RKO (cell line): ENCODE measurements around the gene PAPOLA.
A peak's percentile ranks its signal among the peaks of the same experiment; 100 is the strongest.

Source experiments
- DNase-seq: peaks from one replicate; pipeline ENCODE4 v3.0.0-alpha.2; 2016; ENCODE audit warnings: low spot score

Gene PAPOLA

GRCh38 chr14:96565811-96566210 lies 63.6 kb downstream of the PAPOLA start:
- no peak for DNase-seq

- DNase-seq: peak; percentile 52
Observed at GRCh38 chr14:96567289-96567899, 65.2 kb downstream of the PAPOLA start.

GRCh38 chr14:96568621-96569020 lies 66.4 kb downstream of the PAPOLA start:
- DNase-seq: no peak

GRCh38 chr14:96571311-96571710 lies 69.1 kb downstream of the PAPOLA start:
- no peak for DNase-seq

- DNase-seq: no peak
Observed at GRCh38 chr14:96573473-96574100, 71.4 kb downstream of the PAPOLA start.

- no peak for DNase-seq
Observed at GRCh38 chr14:96574171-96574632, 72.0 kb downstream of the PAPOLA start.

GRCh38 chr14:96574633-96575632 lies 72.8 kb downstream of the PAPOLA start:
- DNase-seq: peak; percentile 25

GRCh38 chr14:96576359-96576758 lies 74.2 kb downstream of the PAPOLA start:
- no peak for DNase-seq

- no peak for DNase-seq
Observed at GRCh38 chr14:96576937-96577336, 74.8 kb downstream of the PAPOLA start.

- no peak for DNase-seq
Observed at GRCh38 chr14:96578619-96579018, 76.4 kb downstream of the PAPOLA start.

GRCh38 chr14:96579358-96579757 lies 77.2 kb downstream of the PAPOLA start:
- no peak for DNase-seq

GRCh38 chr14:96579855-96580254 lies 77.7 kb downstream of the PAPOLA start:
- DNase-seq: no peak

GRCh38 chr14:96580566-96580965 lies 78.4 kb downstream of the PAPOLA start:
- no peak for DNase-seq

GRCh38 chr14:96581026-96581425 lies 78.8 kb downstream of the PAPOLA start:
- no peak for DNase-seq

GRCh38 chr14:96581902-96582301 lies 79.7 kb downstream of the PAPOLA start:
- no peak for DNase-seq

- no peak for DNase-seq
Observed at GRCh38 chr14:96582411-96582961, 80.3 kb downstream of the PAPOLA start.

- DNase-seq: no peak
Observed at GRCh38 chr14:96582995-96583394, 80.8 kb downstream of the PAPOLA start.

- no peak for DNase-seq
Observed at GRCh38 chr14:96583569-96584041, 81.4 kb downstream of the PAPOLA start.

- peak; percentile 68 for DNase-seq
Observed at GRCh38 chr14:96584199-96584906, 82.2 kb downstream of the PAPOLA start.

GRCh38 chr14:96584907-96585671 lies 82.9 kb downstream of the PAPOLA start:
- DNase-seq: no peak

GRCh38 chr14:96585672-96586013 lies 83.5 kb downstream of the PAPOLA start:
- DNase-seq: no peak
